ENCODE data around the gene RND1. TPM values are rescaled to one million over a fixed set of nuclear protein-coding genes. Genes with fewer than 3 reads are reported as not detected.

RND1 gene
- total RNA-seq, 1 experiment from 2014 or later: 0.11 TPM

DNA sequence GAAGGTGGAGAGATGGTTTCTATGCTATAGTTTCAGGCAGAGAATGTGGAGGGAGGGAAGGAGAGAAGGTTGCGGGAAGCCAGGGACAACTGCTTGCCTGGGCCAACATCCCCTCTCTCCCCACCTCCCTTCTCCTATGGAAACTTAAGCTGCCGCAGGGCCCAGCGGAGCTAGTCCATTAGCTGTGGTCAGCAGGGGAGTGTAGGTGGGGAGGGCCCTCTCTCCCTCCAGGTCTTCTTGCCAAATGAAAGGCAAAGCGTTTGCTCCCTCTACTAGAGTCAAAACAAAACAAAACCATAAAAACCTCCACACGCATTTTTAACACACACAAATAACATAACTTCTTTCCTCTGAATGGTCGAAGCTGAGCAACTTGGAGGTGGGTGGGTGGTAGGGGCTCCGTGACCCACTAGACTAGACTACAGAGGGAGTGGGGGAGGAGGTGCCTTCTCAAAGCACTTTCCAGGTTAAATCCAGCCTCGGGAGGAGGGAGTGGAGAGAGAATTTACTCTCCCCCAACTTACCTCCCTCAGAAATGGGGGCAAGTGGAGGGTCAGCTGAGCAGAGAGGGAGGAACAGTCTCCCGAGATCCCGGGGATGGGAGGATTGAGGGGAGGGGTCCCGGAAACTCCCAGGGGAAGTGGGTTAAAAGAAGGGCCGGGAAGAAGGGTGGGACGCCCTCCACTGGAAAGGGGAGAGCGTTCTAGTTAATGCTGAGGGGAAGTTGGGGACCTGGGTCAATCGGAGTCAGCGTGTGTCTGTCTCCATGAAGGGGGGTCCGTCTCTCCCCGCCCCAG lies 52.0 kb downstream of the RND1 start:
- DNase-seq (ENCODE audit: low read depth): no peak

DNA sequence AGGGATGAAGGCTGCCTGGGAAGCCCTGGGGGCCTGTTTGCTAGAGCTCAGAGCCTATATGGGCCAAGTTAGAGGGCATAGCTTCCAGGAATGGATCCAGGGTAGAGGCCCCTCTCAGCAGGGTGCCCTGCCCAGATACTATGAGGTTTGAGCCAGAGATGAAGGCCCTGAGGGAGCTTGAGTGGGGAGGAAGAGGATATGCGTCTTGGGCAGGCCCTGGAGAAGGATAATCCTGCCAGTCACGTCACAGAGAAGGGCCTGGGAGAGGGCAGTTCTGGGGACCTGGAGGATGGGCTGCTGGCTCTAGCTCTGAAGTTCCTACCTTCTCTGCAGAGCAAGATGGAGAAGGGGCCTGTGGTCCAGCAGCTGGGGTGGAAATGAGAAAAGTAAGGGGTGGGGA lies 53.3 kb downstream of the RND1 start:
- DNase-seq (ENCODE audit: low read depth): no peak

DNA sequence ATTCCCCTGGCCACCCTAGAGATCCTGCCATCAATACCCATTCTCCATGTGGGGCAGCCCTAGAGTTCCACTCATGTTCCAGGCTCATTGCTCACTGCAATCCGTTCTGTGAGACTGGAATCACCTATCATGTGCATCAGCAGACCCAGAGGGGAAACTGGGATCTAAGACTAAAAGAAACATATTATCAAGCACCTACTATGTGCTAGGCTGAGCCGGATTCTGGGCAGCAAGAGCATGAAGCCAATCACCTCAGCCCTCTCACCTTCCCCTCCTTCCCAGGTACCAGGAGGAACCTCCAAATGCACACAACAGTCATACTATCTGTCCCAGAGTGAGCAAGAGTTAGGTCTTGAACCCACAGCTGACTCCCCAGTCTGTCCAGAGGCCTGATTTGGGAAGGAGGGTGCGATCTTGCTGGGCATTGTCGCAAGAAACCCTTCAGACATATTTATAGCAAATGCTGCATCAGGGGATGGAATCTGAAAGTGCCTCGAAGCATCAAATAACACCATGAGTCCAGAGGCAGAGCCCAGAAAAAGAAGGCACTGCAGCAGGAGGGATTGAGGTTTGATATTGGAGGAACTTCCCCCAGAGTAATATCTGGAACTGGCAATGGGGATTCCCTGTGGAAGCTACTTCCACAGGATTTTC lies 54.1 kb downstream of the RND1 start:
- DNase-seq (ENCODE audit: low read depth): no peak

DNA sequence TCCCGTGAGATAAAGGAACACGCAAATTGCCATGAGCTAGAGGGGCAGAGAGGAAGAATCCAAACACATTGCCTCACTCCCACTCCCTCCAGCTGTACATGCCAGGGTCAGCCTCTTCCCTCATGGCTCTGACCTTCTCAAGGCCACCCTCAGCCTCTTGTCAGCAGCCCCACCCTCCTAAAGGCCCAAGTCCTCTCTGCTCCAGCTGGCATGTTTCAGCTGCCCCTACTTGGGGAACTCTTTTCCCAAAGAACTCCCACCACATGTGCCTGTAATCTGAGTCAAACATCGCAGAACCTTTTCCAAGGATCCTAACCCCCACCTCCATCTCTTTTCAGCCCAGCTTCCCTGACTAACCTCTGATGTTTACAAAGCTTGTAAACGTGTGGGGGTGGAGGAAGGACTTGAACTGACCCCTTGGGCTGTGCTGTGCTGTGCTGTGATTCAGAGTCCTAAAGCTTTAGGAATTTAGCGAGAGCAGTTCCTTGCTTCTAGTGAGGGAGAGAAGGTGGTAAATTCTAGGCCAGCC lies 54.7 kb downstream of the RND1 start:
- DNase-seq (ENCODE audit: low read depth): peak; percentile 42

DNA sequence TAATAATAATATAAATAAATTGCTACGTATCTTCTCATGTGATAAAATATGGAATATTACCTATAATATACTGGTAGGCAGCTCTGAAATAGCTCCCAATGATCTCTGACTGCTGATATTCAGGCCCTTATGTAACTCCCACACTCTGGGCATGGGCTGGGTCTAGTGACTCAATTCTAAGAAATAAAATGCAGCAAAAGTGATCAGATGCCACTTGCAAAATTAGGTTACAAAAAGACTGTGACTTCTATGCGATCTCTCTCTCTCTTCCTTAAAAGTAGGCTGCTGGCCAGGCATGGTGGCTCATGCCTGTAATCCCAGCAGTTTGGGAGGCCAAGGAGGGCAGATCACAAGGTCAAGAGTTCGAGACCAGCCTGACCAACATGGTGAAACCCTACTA lies 57.7 kb downstream of the RND1 start:
- DNase-seq (ENCODE audit: low read depth): no peak

Small RNAs within 50 kb of the gene (small RNA-seq; reads per million reads assigned to genes)
- gene AC073610.1: not detected
- gene RF00019: not detected
- not detected for gene RNU6-600P

Other genes with a start within 250 kb of the RND1 start
- 54.1 and 55.0 TPM in 2 replicates for gene KANSL2, start 183.6 kb downstream of the RND1 start, total RNA-seq (2014; rRNA removed; shearing (Covaris generic))
- 33.6 and 45.5 TPM in 2 replicates for gene CCNT1, start 149.2 kb downstream of the RND1 start, total RNA-seq (2014; rRNA removed; shearing (Covaris generic))
- 14.5 and 15.6 TPM in 2 replicates for gene ADCY6, start 76.8 kb downstream of the RND1 start, total RNA-seq (2014; rRNA removed; shearing (Covaris generic))
- gene CACNB3, start 47.4 kb downstream of the RND1 start, total RNA-seq (2014; rRNA removed; shearing (Covaris generic)): 13.3 and 15.1 TPM in 2 replicates
- gene DDX23, start 13.7 kb downstream of the RND1 start, total RNA-seq (2014; rRNA removed; shearing (Covaris generic)): 82.8 and 90.7 TPM in 2 replicates
- 9.8 and 13.0 TPM in 2 replicates for gene FKBP11, start 59.6 kb upstream of the RND1 start, total RNA-seq (2014; rRNA removed; shearing (Covaris generic))
- 108 and 163 TPM in 2 replicates for gene ARF3, start 91.6 kb upstream of the RND1 start, total RNA-seq (2014; rRNA removed; shearing (Covaris generic))
- 0.71 and 2.1 TPM in 2 replicates for gene WNT10B, start 105.9 kb upstream of the RND1 start, total RNA-seq (2014; rRNA removed; shearing (Covaris generic))
- not detected in 2 replicates for gene WNT1, start 112.5 kb upstream of the RND1 start, total RNA-seq (2014; rRNA removed; shearing (Covaris generic))
- gene DDN, start 133.5 kb upstream of the RND1 start, total RNA-seq (2014; rRNA removed; shearing (Covaris generic)): 0.24 and 0.50 TPM in 2 replicates
- 101 and 104 TPM in 2 replicates for gene PRKAG1, start 152.9 kb upstream of the RND1 start, total RNA-seq (2014; rRNA removed; shearing (Covaris generic))
- gene KMT2D, start 194.9 kb upstream of the RND1 start, total RNA-seq (2014; rRNA removed; shearing (Covaris generic)): 12.4 and 17.0 TPM in 2 replicates
- 5.1 and 5.2 TPM in 2 replicates for gene RHEBL1, start 204.1 kb upstream of the RND1 start, total RNA-seq (2014; rRNA removed; shearing (Covaris generic))
- gene DHH, start 228.9 kb upstream of the RND1 start, total RNA-seq (2014; rRNA removed; shearing (Covaris generic)): not detected in 2 replicates
- 28.2 and 32.8 TPM in 2 replicates for gene LMBR1L, start 245.0 kb upstream of the RND1 start, total RNA-seq (2014; rRNA removed; shearing (Covaris generic))

Data from HT1080 (cell line).